ENCODE data around the gene NECAB2.
A peak's percentile ranks its signal among the peaks of the same experiment; 100 is the strongest.

Gene NECAB2

GRCh38 chr16:83951544-83951943, 16.5 kb upstream of the NECAB2 start:
- DNase-seq (ENCODE audit: low read depth in 2 of 3, low spot score in 1 of 3), result no peak

GRCh38 chr16:83952587-83952939, 15.5 kb upstream of the NECAB2 start:
- DNase-seq (ENCODE audit: low read depth in 2 of 3, low spot score in 1 of 3), result no peak

- peak; percentile 77 to 82 (median 78) for DNase-seq (ENCODE audit: low read depth in 2 of 3, low spot score in 1 of 3)
Measured at GRCh38 chr16:83952940-83953795, 14.9 kb upstream of the NECAB2 start, which contains the start of gene OSGIN1. Gene OSGIN1, plus strand, starts transcription at chr16:83953240. Its CDS starts 4,432 bp downstream, at chr16:83957672.

- DNase-seq (ENCODE audit: low read depth in 2 of 3, low spot score in 1 of 3), result peak in 1 of 3 donors; percentile 18
Measured at GRCh38 chr16:83953796-83954576, 14.1 kb upstream of the NECAB2 start.

GRCh38 chr16:83954577-83955016, 13.4 kb upstream of the NECAB2 start:
- no peak for DNase-seq (ENCODE audit: low read depth in 2 of 3, low spot score in 1 of 3)

- no peak for DNase-seq (ENCODE audit: low read depth in 2 of 3, low spot score in 1 of 3)
Measured at GRCh38 chr16:83955218-83956130, 12.6 kb upstream of the NECAB2 start.

- DNase-seq (ENCODE audit: low read depth in 2 of 3, low spot score in 1 of 3), result peak; percentile 65 to 72 (median 67)
Measured at GRCh38 chr16:83956336-83957289, 11.4 kb upstream of the NECAB2 start.

GRCh38 chr16:83957296-83957855, 10.7 kb upstream of the NECAB2 start:
- no peak for DNase-seq (ENCODE audit: low read depth in 2 of 3, low spot score in 1 of 3)

- no peak for DNase-seq (ENCODE audit: low read depth in 2 of 3, low spot score in 1 of 3)
Measured at GRCh38 chr16:83958137-83958845, 9.8 kb upstream of the NECAB2 start.

GRCh38 chr16:83958846-83959565, 9.0 kb upstream of the NECAB2 start:
- DNase-seq (ENCODE audit: low read depth in 2 of 3, low spot score in 1 of 3), result no peak

- no peak for DNase-seq (ENCODE audit: low read depth in 2 of 3, low spot score in 1 of 3)
Measured at GRCh38 chr16:83959656-83960434, 8.2 kb upstream of the NECAB2 start.

- DNase-seq (ENCODE audit: low read depth in 2 of 3, low spot score in 1 of 3), result no peak
Measured at GRCh38 chr16:83960521-83961249, 7.4 kb upstream of the NECAB2 start.

- no peak for DNase-seq (ENCODE audit: low read depth in 2 of 3, low spot score in 1 of 3)
Measured at GRCh38 chr16:83961591-83961990, 6.5 kb upstream of the NECAB2 start.

GRCh38 chr16:83963277-83964119, 4.5 kb upstream of the NECAB2 start:
- no peak for DNase-seq (ENCODE audit: low read depth in 2 of 3, low spot score in 1 of 3)

GRCh38 chr16:83964684-83965443, 3.2 kb upstream of the NECAB2 start:
- DNase-seq (ENCODE audit: low read depth in 2 of 3, low spot score in 1 of 3), result no peak
